ENCODE data around the gene CALML6.
A peak's percentile ranks its signal among the peaks of the same experiment; 100 is the strongest.
"Not testable (repeated sequence)": the region's sequence is repeated elsewhere in the genome, so short reads cannot be mapped to it uniquely, and the experiment has no call there.

The CALML6 gene

DNA sequence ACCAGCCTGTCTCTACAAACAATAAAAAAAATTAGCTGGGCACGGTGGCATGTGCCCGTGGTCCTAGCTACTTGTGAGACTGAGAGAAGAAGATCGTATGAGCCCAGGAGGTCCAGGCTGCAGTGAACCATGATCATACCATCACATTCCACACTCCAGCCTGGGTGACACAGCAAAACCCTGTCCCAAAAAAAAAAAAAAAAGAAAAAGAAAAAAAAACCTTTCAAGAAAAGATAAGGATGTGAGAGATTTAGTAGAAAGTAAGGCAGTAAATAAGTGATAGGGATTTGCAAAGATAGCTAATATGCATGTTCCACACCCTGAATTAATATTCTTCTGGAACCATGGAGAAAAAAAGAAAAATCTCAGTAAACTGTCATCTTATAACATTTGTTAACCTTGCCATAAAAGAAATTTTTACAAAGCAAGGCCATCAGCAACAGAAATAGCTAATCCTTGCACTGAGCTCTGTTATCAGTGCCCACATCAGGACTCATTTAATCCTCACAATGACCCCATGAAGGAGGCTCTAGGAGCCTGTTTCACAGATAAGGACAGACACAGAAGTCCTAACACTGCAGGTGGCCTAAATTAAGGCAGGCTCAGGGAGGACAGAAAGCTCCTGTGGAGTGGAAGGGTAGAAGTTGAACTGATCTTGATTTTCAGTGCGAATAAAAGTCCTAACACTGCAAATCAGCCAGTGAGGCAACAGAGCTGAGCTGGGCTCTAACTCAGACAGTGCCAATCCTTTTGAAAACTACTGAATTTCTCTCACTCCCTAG is 31.8 kb upstream of the CALML6 start:
- H3K4me3 ChIP-seq (ENCODE audit: low read depth, low read length), result no peak overlapping the region
- TF ChIP-seq, protein P1, sequence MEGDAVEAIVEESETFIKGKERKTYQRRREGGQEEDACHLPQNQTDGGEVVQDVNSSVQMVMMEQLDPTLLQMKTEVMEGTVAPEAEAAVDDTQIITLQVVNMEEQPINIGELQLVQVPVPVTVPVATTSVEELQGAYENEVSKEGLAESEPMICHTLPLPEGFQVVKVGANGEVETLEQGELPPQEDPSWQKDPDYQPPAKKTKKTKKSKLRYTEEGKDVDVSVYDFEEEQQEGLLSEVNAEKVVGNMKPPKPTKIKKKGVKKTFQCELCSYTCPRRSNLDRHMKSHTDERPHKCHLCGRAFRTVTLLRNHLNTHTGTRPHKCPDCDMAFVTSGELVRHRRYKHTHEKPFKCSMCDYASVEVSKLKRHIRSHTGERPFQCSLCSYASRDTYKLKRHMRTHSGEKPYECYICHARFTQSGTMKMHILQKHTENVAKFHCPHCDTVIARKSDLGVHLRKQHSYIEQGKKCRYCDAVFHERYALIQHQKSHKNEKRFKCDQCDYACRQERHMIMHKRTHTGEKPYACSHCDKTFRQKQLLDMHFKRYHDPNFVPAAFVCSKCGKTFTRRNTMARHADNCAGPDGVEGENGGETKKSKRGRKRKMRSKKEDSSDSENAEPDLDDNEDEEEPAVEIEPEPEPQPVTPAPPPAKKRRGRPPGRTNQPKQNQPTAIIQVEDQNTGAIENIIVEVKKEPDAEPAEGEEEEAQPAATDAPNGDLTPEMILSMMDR (IDR thresholded peaks at IDR 0.05; ENCODE audit: control insufficient read depth, extremely low read depth, insufficient read depth), result no peak
- no peak for DNase-seq (ENCODE audit: low read depth)

DNA sequence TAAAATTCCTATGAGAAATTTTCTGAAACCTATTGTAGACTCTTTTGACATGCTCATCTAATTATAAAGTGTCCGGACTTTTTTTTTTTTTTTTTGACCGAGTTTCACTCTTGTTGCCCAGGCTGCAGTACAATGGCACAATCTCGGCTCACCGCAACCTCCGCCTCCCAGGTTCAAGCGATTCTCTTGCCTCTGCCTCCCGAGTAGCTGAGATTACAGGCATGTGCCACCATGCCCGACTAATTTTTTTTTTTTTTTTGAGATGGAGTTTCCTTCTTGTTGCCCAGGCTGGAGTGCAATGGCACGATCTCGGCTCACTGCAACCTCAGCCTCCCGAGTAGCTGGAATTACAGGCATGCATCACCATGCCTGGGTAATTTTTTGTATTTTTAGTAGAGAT is 31.2 kb upstream of the CALML6 start:
- not testable (repeated sequence) for H3K4me3 ChIP-seq (ENCODE audit: low read depth, low read length); DNase-seq (ENCODE audit: low read depth)

DNA sequence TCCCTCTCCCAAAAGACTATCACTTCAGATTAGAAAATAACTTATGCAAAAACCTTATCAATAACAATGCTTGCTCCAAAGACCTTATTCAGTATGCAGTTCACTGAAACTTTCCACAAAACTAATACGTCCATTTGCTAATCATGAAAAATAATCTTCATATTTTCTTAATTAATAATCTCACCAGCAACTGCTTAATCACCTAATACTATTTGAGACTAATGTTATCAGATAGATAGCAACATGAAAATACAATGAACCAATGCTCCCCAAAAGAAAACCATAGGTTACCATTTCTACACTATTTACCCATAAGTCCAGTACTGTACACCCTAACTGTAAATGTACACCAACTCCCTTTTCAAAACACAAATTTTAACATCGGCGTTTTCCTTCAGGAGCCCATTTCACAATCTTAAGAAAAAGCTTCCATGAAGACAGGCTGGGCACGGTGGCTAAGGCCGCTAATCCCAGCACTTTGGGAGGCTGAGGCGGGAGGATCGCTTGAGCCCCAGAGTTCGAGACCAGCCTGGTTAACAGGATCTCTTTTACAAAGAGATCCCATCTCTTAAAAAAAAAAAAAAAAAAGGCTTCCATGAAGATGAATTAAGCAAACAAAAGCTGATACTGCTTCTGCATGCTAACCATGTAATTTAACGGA is 25.8 kb upstream of the CALML6 start:
- TF ChIP-seq, protein P1 (IDR thresholded peaks at IDR 0.05; ENCODE audit: control insufficient read depth, extremely low read depth, insufficient read depth), result no peak
- DNase-seq (ENCODE audit: low read depth), result no peak

DNA sequence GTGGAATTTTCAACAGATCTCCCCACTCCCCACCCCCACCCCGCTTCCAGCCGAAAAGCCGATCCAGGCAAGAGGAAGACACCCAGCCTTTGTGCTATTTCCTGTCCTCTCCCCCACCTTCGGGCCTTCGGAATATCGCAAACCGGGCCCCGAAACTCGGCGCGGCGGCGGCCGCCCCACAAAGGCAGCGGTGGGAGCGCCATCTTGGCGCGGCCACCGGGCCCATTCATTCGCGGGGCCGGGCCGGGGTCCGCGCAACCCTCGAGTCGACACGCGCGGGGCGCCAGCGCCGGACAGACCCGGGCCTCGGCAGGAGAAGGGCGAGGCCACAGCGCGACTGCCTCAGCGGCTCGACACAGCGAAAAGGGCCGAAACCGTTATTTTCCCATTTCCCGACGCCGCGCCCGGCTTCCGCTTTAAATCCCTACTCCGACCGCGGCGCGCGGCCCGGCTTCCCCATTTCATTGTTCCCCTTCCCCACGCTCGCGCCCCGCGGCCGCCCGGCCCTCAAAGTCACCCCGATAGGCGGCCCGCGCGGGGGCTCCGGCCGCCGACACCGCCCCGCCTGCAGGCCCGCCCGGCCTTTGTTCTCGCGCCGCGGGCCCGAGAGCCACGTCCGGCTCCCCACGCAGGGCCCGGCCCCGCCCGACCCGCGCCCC is 25.1 kb upstream of the CALML6 start:
- no peak for DNase-seq (ENCODE audit: low read depth)
- TF ChIP-seq, protein P1 (IDR thresholded peaks at IDR 0.05; ENCODE audit: control insufficient read depth, extremely low read depth, insufficient read depth), result no peak
- H3K4me3 ChIP-seq (ENCODE audit: low read depth, low read length), result peak overlapping the region; percentile 78

More for the DNA sequence above, 25.8 kb upstream of the CALML6 start:
- H3K4me3 ChIP-seq (ENCODE audit: low read depth, low read length), result peak overlapping the region; percentile 78

DNA sequence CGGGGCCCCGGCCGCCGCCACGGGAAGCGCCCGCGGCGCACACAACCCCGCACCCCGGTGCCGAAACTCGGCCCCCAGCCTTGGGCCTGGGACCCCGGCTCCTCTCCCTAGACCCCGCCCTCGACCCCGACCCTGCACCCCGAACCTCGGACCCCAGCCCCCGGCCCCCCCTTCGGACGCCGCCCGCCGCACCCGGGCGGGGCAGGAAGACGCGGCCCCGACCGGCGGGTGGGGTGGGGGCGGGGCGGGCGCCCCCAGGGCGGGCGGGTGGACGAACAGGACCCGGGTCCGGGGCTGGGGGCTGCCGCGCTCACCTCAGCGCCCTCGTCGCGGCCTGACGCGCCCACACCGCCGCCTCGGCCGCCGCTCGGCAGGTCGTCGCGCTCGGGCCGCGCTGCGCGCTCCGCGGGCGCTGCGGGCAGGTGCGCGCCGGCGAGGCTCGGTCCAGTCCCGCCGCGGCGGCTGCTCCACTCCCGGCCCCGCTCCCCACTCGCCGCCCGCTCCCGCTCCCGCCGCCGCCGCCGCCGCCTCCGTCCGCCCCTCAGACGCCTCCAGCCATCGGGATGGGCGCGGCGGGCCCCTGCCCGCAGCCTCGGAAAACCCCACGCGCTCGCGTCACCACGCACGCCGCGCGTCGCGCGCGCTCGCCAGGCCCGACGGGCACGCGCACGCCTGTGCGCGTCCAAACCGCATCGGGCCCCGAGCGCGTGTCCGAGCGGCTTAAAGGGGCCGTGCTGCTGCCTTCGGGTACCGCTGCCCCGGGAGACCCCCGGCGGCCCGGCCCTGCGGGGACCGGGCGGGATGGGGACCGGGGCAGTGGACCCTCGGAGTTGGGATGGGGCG is 24.3 kb upstream of the CALML6 start, which contains the start of gene GNB1:
GNB1 (minus strand) TSS at position 582 of the 843 bp plus-strand sequence. CDS start 65,634 bp downstream, outside the sequence.
- DNase-seq (ENCODE audit: low read depth), result peak; percentile 37
- TF ChIP-seq, protein P1 (IDR thresholded peaks at IDR 0.05; ENCODE audit: control insufficient read depth, extremely low read depth, insufficient read depth), result no peak
- peak within 1 kb of the TSS; percentile 78 for H3K4me3 ChIP-seq (ENCODE audit: low read depth, low read length)

DNA sequence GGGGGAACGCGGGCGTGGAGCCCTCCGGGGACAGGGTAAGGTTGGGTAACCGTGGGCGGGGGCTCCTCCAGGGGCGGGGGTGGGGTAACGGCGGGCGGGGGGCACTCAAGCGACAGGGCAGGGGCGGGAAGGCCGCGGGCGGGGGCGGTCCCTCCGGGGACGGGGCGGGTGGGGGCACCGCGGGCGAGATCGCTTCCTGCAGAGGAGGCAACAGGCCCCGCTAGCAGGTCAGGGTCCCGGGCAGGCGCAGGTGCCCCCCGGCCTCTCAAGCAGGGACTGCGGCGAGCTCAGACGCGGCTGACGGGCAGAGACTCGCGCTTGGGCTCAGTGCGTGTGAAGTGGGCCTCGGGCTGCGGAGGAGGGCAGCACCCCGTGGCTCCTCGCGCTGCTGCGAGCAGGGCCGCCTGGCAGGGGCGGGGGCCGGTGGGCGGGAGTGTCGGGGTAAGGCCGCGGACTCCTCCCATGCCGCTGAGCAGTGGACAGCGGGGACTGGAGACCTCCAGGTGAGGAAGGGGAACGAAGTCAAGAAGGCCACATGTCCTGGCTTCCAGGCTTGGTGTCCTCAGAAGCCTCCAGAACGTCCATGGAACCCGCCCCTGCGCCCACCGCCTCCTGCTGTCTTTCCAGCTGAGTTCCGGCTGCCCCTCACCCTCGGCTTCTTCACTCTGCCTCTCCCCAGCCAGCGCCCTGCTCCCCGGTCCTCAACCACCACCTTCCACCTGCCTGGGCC is 23.5 kb upstream of the CALML6 start:
- DNase-seq (ENCODE audit: low read depth), result no peak
- TF ChIP-seq, protein P1 (IDR thresholded peaks at IDR 0.05; ENCODE audit: control insufficient read depth, extremely low read depth, insufficient read depth), result no peak

More for the DNA sequence above, 23.5 kb upstream of the CALML6 start:
- peak overlapping the region; percentile 61 for H3K4me3 ChIP-seq (ENCODE audit: low read depth, low read length)
